ENCODE results near the gene SOCS1.

GRCh38 chr16:11290102-11290893, 34.3 kb upstream of the SOCS1 start:
- TF ChIP-seq CTCF (conservative IDR thresholded peaks at IDR 0.05; ENCODE audit: low read length) (no peak), EZH2phosphoT487 (IDR thresholded peaks at IDR 0.05; ENCODE audit: borderline replicate concordance) (no peak)

Data from Loucy (cell line).